HG02938 (cell line): Measurements from ENCODE around the gene CBLC.
A peak's percentile ranks its signal among the peaks of the same experiment; 100 is the strongest.

Experiments
- ATAC-seq: cut with Tn5 transposase; IDR thresholded peaks from one replicate; pipeline ENCODE4 v1.9.1; 2021; ENCODE audit warnings: mild to moderate bottlenecking, moderate library complexity; ENCODE audit not compliant: unreplicated experiment

CBLC gene

GRCh38 chr19:44745887-44746600 is 31.6 kb upstream of the CBLC start:
- no peak for ATAC-seq

GRCh38 chr19:44746616-44746945 is 31.1 kb upstream of the CBLC start:
- no peak for ATAC-seq

- ATAC-seq: no peak
These were observed 30.5 kb upstream of the CBLC start for GRCh38 chr19:44746946-44747738.

GRCh38 chr19:44747739-44748425 is 29.8 kb upstream of the CBLC start:
- ATAC-seq: no peak

- no peak for ATAC-seq
These were observed 29.1 kb upstream of the CBLC start, which contains the start of gene BCL3 for GRCh38 chr19:44748426-44749254. BCL3 (plus strand) TSS chr19:44748708; CDS start chr19:44748791, 83 bp downstream.

GRCh38 chr19:44749292-44749691 is 28.4 kb upstream of the CBLC start:
- no peak for ATAC-seq

GRCh38 chr19:44749994-44750393 is 27.7 kb upstream of the CBLC start:
- no peak for ATAC-seq

- no peak for ATAC-seq
These were observed 25.4 kb upstream of the CBLC start for GRCh38 chr19:44752123-44752815.

- peak; percentile 72 for ATAC-seq
These were observed 24.7 kb upstream of the CBLC start for GRCh38 chr19:44752816-44753625.

GRCh38 chr19:44753626-44753931 is 24.1 kb upstream of the CBLC start:
- ATAC-seq: no peak

GRCh38 chr19:44753932-44754749 is 23.5 kb upstream of the CBLC start:
- ATAC-seq: no peak

- no peak for ATAC-seq
These were observed 23.0 kb upstream of the CBLC start for GRCh38 chr19:44754750-44755080.

GRCh38 chr19:44755219-44755618 is 22.5 kb upstream of the CBLC start:
- no peak for ATAC-seq

- ATAC-seq: no peak
These were observed 21.6 kb upstream of the CBLC start for GRCh38 chr19:44756089-44756562.

- ATAC-seq: no peak
These were observed 20.5 kb upstream of the CBLC start for GRCh38 chr19:44757057-44757734.

GRCh38 chr19:44757735-44758505 is 19.8 kb upstream of the CBLC start:
- ATAC-seq: no peak

- ATAC-seq: no peak
These were observed 19.1 kb upstream of the CBLC start for GRCh38 chr19:44758596-44758995.
